Activated T-helper 17 cell treated with anti-CD3 and anti-CD28 coated beads, Interleukin-2, amount 50 U/mL, for 72 hours (primary cell): Measurements from ENCODE around the gene GSE1. TPM values are rescaled to one million over a fixed set of nuclear protein-coding genes. Genes with fewer than 3 reads are reported as not detected.

ENCODE experiments used
- ATAC-seq: fragments of 150-1000 bp; cut with Tn5 transposase; replicated peaks from 2 replicates; pipeline ENCODE4 v1.10.0; 2021; ENCODE audit warnings: mild to moderate bottlenecking, moderate library complexity
- H3K27ac Mint-ChIP-seq: one replicate; pipeline ENCODE4 v1.8.0; 2022; ENCODE audit warnings: mixed read lengths
- H3K27me3 Mint-ChIP-seq: one replicate; pipeline ENCODE4 v1.8.0; 2022; ENCODE audit warnings: mixed read lengths
- H3K36me3 Mint-ChIP-seq: one replicate; pipeline ENCODE4 v1.8.0; 2022; ENCODE audit warnings: low read depth, mild to moderate bottlenecking, mixed read lengths
- H3K4me1 Mint-ChIP-seq: one replicate; pipeline ENCODE4 v1.8.0; 2022; ENCODE audit warnings: mixed read lengths
- H3K4me3 Mint-ChIP-seq: one replicate; pipeline ENCODE4 v1.8.0; 2022; ENCODE audit warnings: mild to moderate bottlenecking, mixed read lengths
- H3K9me3 Mint-ChIP-seq: one replicate; pipeline ENCODE4 v1.8.0; 2022; ENCODE audit warnings: mixed read lengths
- total RNA-seq, 2 donors: library from RNA; stranded (reverse); gene quantifications; one replicate each; pipeline ENCODE4 v1.2.3, GENCODE V29; 2022

GSE1 gene
- total RNA-seq, 2 donors from 2014 or later: 12.1 to 17.4 TPM

GRCh38 chr16:85673529-85674417 is 60.7 kb downstream of the GSE1 start:
- H3K4me3 Mint-ChIP-seq: no peak overlapping the region

DNA sequence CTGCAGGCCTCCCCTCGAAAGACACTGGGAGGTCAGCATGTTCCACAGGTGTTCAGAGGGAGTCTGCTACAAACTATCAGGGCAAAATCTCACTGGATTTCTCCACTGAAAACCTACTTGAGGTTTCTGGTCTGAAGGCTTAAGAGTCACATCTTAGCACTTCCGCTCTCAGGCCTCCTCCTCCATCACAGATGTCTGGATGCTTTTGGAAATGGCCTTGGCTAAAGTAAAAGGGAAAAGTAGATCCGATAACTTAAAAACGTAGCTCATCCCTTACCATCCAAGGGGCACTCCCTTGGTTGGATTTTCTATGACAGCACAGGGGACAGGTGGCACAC is 61.3 kb downstream of the GSE1 start:
- H3K27ac Mint-ChIP-seq: peak overlapping the region; percentile 79
- H3K4me3 Mint-ChIP-seq: no peak overlapping the region
- no peaks in the 10 kb centered on the region for H3K9me3 Mint-ChIP-seq
- no peak for ATAC-seq
- peaks cover 96% of the 10 kb centered on the region for H3K36me3 Mint-ChIP-seq
- H3K27me3 Mint-ChIP-seq: no peaks in the 10 kb centered on the region
- peaks cover 6% of the 10 kb centered on the region for H3K4me1 Mint-ChIP-seq

More at GRCh38 chr16:85673529-85674417, 60.7 kb downstream of the GSE1 start:
- Mint-ChIP-seq H3K4me1 (peaks cover 6% of the 10 kb centered on the region), H3K36me3 (peaks cover 93% of the 10 kb centered on the region), H3K27ac (peak overlapping the region; percentile 40), H3K27me3 (no peaks in the 10 kb centered on the region), H3K9me3 (no peaks in the 10 kb centered on the region)
- no peak for ATAC-seq

DNA sequence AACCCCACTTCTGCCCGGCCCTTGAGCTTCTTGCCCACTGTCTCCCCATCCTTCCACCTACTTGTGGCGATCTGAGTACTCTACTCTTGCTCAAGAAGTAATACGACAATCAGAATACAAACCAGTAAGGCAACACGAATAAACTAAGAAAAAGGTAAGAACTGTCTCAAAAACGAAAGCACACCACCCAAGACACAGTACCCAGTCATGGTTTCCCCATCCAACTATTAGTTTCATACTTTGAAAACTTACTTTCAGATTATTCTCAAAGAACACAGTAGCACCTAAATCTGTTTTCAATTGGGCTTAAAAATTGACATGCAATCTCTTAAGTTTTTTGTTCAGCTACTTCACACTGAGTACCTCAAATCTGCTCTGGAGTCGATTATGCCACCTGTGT is 61.7 kb downstream of the GSE1 start:
- ATAC-seq: no peak
- Mint-ChIP-seq H3K4me1 (peaks cover 6% of the 10 kb centered on the region), H3K27ac (peak overlapping the region; percentile 79), H3K36me3 (peaks cover 96% of the 10 kb centered on the region), H3K27me3 (no peaks in the 10 kb centered on the region), H3K9me3 (no peaks in the 10 kb centered on the region), H3K4me3 (no peak overlapping the region)

GRCh38 chr16:85675251-85675874 is 62.2 kb downstream of the GSE1 start:
- Mint-ChIP-seq H3K9me3 (no peaks in the 10 kb centered on the region), H3K27ac (peak overlapping the region; percentile 79), H3K4me3 (no peak overlapping the region), H3K4me1 (peaks cover 7% of the 10 kb centered on the region), H3K27me3 (no peaks in the 10 kb centered on the region), H3K36me3 (peaks cover 96% of the 10 kb centered on the region)
- ATAC-seq: no peak

- H3K9me3 Mint-ChIP-seq: no peaks in the 10 kb centered on the region
- no peak overlapping the region for H3K4me3 Mint-ChIP-seq
Measured at GRCh38 chr16:85676466-85676865, 63.3 kb downstream of the GSE1 start.

DNA sequence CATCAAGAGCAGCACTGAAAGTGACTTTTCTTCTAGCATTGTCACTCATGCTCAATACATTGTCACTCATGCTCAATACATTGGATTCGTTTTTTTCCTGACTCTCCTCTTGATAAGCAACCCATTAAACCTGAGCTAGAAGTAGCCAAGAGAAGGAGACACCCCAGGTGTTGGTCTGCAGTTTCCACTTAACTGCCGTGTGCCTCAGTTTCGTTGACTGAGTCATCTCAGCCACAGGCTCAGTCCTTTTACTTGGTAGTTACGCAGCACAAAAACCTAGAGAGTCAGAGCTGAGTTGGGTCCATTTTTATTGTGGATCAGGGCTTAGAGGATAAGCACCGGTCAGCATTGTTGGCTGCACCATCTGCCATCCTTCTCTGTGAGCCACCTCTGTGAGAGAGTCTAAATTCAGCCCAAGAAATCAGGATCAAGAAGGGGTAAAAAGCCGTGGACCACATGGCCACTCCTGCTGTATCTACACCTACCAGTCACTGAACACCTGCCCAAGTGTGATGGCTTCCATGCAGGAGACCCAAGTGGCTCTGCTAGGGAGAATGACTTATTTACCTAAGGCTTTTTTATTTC is 64.4 kb downstream of the GSE1 start:
- Mint-ChIP-seq H3K9me3 (no peaks in the 10 kb centered on the region), H3K27me3 (no peaks in the 10 kb centered on the region), H3K4me1 (peaks cover 12% of the 10 kb centered on the region), H3K27ac (no peak overlapping the region), H3K36me3 (peaks cover 95% of the 10 kb centered on the region), H3K4me3 (no peak overlapping the region)
- peak; percentile 68 for ATAC-seq

More at GRCh38 chr16:85676466-85676865, 63.3 kb downstream of the GSE1 start:
- no peak for ATAC-seq
- Mint-ChIP-seq H3K27ac (no peak overlapping the region), H3K36me3 (peaks cover 96% of the 10 kb centered on the region), H3K4me1 (peaks cover 12% of the 10 kb centered on the region), H3K27me3 (no peaks in the 10 kb centered on the region)

GRCh38 chr16:85678016-85678415 is 64.9 kb downstream of the GSE1 start:
- peaks cover 12% of the 10 kb centered on the region for H3K4me1 Mint-ChIP-seq
- no peak for ATAC-seq
- H3K9me3 Mint-ChIP-seq: no peaks in the 10 kb centered on the region
- H3K4me3 Mint-ChIP-seq: no peak overlapping the region
- H3K36me3 Mint-ChIP-seq: peaks cover 95% of the 10 kb centered on the region
- no peaks in the 10 kb centered on the region for H3K27me3 Mint-ChIP-seq
- no peak overlapping the region for H3K27ac Mint-ChIP-seq

GRCh38 chr16:85678821-85679220 is 65.7 kb downstream of the GSE1 start:
- peaks cover 95% of the 10 kb centered on the region for H3K36me3 Mint-ChIP-seq
- no peaks in the 10 kb centered on the region for H3K9me3 Mint-ChIP-seq
- H3K4me3 Mint-ChIP-seq: no peak overlapping the region
- no peak overlapping the region for H3K27ac Mint-ChIP-seq
- H3K27me3 Mint-ChIP-seq: no peaks in the 10 kb centered on the region
- ATAC-seq: no peak
- peaks cover 12% of the 10 kb centered on the region for H3K4me1 Mint-ChIP-seq

DNA sequence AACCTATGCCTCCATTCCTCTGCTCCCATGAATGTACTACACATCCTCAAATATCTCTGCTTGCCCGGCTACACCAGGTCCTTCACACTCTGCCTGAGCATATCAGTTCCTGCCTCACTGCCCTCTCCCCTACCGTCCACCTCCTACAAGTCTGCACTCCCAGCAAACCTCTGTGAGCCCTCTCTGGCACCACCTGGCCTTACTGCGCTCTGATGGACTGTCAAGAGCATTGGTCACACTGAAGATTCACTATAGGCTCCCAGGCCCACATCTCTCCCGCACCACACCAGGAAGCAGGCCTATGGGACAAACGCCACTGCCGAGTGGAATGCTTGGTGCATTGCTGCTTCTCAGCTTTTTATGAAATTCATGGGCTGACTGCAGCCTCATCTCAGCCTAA is 66.7 kb downstream of the GSE1 start:
- Mint-ChIP-seq H3K4me3 (no peak overlapping the region), H3K9me3 (no peaks in the 10 kb centered on the region), H3K36me3 (peaks cover 91% of the 10 kb centered on the region), H3K27ac (no peak overlapping the region), H3K4me1 (peaks cover 10% of the 10 kb centered on the region), H3K27me3 (no peaks in the 10 kb centered on the region)
- ATAC-seq: no peak

GRCh38 chr16:85680352-85680944 is 67.3 kb downstream of the GSE1 start:
- H3K36me3 Mint-ChIP-seq: peaks cover 91% of the 10 kb centered on the region

GRCh38 chr16:85681255-85681654 is 68.1 kb downstream of the GSE1 start:
- no peaks in the 10 kb centered on the region for H3K9me3 Mint-ChIP-seq
- no peaks in the 10 kb centered on the region for H3K27me3 Mint-ChIP-seq
- no peak for ATAC-seq
- peaks cover 91% of the 10 kb centered on the region for H3K36me3 Mint-ChIP-seq
- H3K4me3 Mint-ChIP-seq: no peak overlapping the region
- no peak overlapping the region for H3K27ac Mint-ChIP-seq
- H3K4me1 Mint-ChIP-seq: peaks cover 5% of the 10 kb centered on the region

More at GRCh38 chr16:85680352-85680944, 67.3 kb downstream of the GSE1 start:
- ATAC-seq: no peak
- Mint-ChIP-seq H3K4me1 (peaks cover 5% of the 10 kb centered on the region), H3K4me3 (no peak overlapping the region), H3K27me3 (no peaks in the 10 kb centered on the region), H3K27ac (peak overlapping the region; percentile 44), H3K9me3 (no peaks in the 10 kb centered on the region)

DNA sequence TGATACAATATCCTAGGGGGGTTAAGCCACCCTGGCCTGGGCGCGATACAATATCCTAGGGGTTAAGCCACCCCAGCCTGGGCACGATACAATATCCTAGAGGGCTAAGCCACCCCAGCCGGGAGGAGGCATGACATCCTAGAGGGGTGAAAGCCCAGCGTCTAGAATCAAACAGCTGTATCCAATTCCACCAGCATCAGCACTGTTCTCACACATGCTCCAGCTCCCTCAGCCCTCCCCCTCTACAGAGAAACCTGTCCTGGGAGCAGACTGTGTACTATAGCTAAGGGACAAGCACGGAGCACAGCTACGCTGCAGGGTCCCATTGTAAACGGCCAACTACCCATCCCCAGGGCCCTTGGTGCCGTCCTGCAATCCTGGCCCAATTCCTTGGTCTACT is 69.4 kb downstream of the GSE1 start:
- Mint-ChIP-seq H3K9me3 (no peaks in the 10 kb centered on the region), H3K4me3 (no peak overlapping the region), H3K4me1 (peaks cover 5% of the 10 kb centered on the region), H3K36me3 (peaks cover 95% of the 10 kb centered on the region), H3K27ac (no peak overlapping the region), H3K27me3 (no peaks in the 10 kb centered on the region)
- no peak for ATAC-seq

DNA sequence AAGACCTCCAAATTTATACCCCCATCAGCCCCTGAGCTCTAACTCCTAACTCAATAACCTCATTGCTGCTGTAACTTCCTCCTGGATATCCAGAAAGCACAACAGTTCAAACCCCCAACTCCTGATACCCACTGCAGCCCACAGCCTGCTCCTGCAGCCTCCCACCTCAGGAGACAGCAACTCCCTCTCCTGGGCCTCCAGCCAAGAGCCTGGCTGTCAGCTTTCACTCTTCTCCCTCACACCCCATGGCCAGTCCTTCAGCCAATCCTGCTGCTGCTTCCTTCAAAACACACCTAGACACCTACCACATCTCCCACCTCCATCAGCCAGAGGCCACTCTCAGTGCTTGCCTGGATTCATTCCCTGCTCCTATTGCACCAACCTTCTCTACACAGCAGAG is 70.2 kb downstream of the GSE1 start:
- Mint-ChIP-seq H3K27ac (no peak overlapping the region), H3K36me3 (peaks cover 93% of the 10 kb centered on the region), H3K27me3 (no peaks in the 10 kb centered on the region)

GRCh38 chr16:85685251-85685650 is 72.1 kb downstream of the GSE1 start:
- ATAC-seq: no peak
- peaks cover 75% of the 10 kb centered on the region for H3K36me3 Mint-ChIP-seq
- H3K9me3 Mint-ChIP-seq: no peaks in the 10 kb centered on the region
- H3K27me3 Mint-ChIP-seq: no peaks in the 10 kb centered on the region
- H3K4me3 Mint-ChIP-seq: no peak overlapping the region
- H3K4me1 Mint-ChIP-seq: peaks cover 5% of the 10 kb centered on the region
- no peak overlapping the region for H3K27ac Mint-ChIP-seq

More for the DNA sequence above, 70.2 kb downstream of the GSE1 start:
- ATAC-seq: no peak
- Mint-ChIP-seq H3K4me1 (peaks cover 5% of the 10 kb centered on the region), H3K9me3 (no peaks in the 10 kb centered on the region), H3K4me3 (no peak overlapping the region)
